Measurements from ENCODE around the gene ING5.

DNA sequence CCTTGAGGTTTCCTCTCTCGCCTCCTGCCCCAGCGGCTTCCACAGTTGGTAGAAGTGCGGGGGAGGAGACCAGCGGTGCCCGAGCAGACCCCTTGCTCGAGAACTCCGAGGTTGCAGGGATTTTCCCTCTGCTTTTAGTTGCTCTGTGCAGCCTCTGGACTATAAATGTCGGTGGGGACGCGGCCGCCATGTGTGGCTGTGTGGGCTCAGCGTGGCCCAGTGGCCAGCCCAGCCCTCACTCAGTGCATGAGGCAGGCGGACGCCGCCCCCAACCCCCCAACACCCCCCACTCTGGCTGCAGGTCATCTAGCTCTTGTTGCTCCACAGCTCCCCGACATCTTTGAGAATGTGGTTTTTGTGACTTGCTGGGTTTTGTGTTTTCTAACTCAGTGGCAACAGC, 17.3 kb downstream of the ING5 start:
- TF ChIP-seq POLR2A (IDR thresholded peaks at IDR 0.05) (no peak), POLR2AphosphoS5 (IDR thresholded peaks at IDR 0.05) (no peak), EP300 (IDR thresholded peaks at IDR 0.05) (no peak)
- TF ChIP-seq, protein P1, sequence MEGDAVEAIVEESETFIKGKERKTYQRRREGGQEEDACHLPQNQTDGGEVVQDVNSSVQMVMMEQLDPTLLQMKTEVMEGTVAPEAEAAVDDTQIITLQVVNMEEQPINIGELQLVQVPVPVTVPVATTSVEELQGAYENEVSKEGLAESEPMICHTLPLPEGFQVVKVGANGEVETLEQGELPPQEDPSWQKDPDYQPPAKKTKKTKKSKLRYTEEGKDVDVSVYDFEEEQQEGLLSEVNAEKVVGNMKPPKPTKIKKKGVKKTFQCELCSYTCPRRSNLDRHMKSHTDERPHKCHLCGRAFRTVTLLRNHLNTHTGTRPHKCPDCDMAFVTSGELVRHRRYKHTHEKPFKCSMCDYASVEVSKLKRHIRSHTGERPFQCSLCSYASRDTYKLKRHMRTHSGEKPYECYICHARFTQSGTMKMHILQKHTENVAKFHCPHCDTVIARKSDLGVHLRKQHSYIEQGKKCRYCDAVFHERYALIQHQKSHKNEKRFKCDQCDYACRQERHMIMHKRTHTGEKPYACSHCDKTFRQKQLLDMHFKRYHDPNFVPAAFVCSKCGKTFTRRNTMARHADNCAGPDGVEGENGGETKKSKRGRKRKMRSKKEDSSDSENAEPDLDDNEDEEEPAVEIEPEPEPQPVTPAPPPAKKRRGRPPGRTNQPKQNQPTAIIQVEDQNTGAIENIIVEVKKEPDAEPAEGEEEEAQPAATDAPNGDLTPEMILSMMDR (IDR thresholded peaks at IDR 0.05) = no peak
